HepG2 (cell line): Measurements from ENCODE around the gene KRTAP5-10. TPM values are rescaled to one million over a fixed set of nuclear protein-coding genes. Genes with fewer than 3 reads are reported as not detected.
A peak's percentile ranks its signal among the peaks of the same experiment; 100 is the strongest.

Experiments
- ATF7 ChIP-seq, 2 experiments: fragments of 450-650 bp in 1 of 2; sonication (generic) in 1 of 2; formaldehyde crosslinking in 1 of 2; IDR thresholded peaks; 2 replicates each; pipeline versions ENCODE4 v1.4.0 to v1.6.1; 2016 to 2020; ENCODE audit warnings: antibody characterized with exemption in 1 of 2, mild to moderate bottlenecking in 1 of 2, missing genetic modification reagents in 1 of 2
- ATM ChIP-seq: fragments of 450-650 bp; IDR thresholded peaks from 2 replicates; pipeline ENCODE4 v1.7.1; 2017; ENCODE audit warnings: mild to moderate bottlenecking, borderline replicate concordance
- CREB1 ChIP-seq, 2 experiments: fragments of 450-650 bp in 1 of 2; IDR thresholded peaks; 2 replicates each; pipeline ENCODE4 v1.6.1; 2016 to 2017; ENCODE audit warnings: control low read depth in 1 of 2, mild to moderate bottlenecking in 1 of 2, missing compliant biosample characterization in 1 of 2, missing genetic modification characterization in 1 of 2
- CREBL2 ChIP-seq: sonication (generic); formaldehyde crosslinking; IDR thresholded peaks from 2 replicates; pipeline ENCODE4 v1.8.1; 2023; ENCODE audit warnings: missing genetic modification reagents, mild to moderate bottlenecking, borderline replicate concordance
- DMAP1 ChIP-seq: IDR thresholded peaks from 2 replicates; pipeline ENCODE4 v1.6.1; 2016
- FOXA3 ChIP-seq: IDR thresholded peaks from 2 replicates; pipeline ENCODE4 v1.6.1; 2016; ENCODE audit warnings: missing genetic modification reagents, missing compliant biosample characterization
- GFI1 ChIP-seq: sonication (generic); formaldehyde crosslinking; IDR thresholded peaks from 2 replicates; pipeline ENCODE4 v1.5.0; 2020; ENCODE audit warnings: missing genetic modification reagents, mild to moderate bottlenecking, borderline replicate concordance
- GTF3A ChIP-seq: sonication (generic); formaldehyde crosslinking; conservative IDR thresholded peaks from 2 replicates; pipeline ENCODE4 v1.4.0; 2020; ENCODE audit warnings: mild to moderate bottlenecking, missing genetic modification reagents
- KDM6A ChIP-seq: IDR thresholded peaks from 2 replicates; pipeline ENCODE4 v1.6.1; 2016; ENCODE audit warnings: low read depth
- MAFF ChIP-seq: IDR thresholded peaks from 2 replicates; pipeline ENCODE4 v1.6.1; 2011; ENCODE audit warnings: low read depth, low read length, improper control_type of control experiment
- MIER2 ChIP-seq: IDR thresholded peaks from 2 replicates; pipeline ENCODE4 v1.6.1; 2016; ENCODE audit warnings: missing biosample characterization, missing genetic modification reagents
- PAX8 ChIP-seq: sonication (generic); formaldehyde crosslinking; IDR thresholded peaks from 2 replicates; pipeline ENCODE4 v1.8.0; 2022; ENCODE audit warnings: mild to moderate bottlenecking, missing genetic modification reagents, borderline replicate concordance
- RNF219 ChIP-seq: sonication (generic); formaldehyde crosslinking; IDR thresholded peaks from 2 replicates; pipeline ENCODE4 v1.5.0; 2020; ENCODE audit warnings: mild to moderate bottlenecking, missing genetic modification reagents
- RORA ChIP-seq: sonication (generic); formaldehyde crosslinking; IDR thresholded peaks from 2 replicates; pipeline ENCODE4 v1.5.0; 2020; ENCODE audit warnings: mild to moderate bottlenecking, missing genetic modification reagents, moderate library complexity
- SALL1 ChIP-seq: sonication (generic); formaldehyde crosslinking; IDR thresholded peaks from 2 replicates; pipeline ENCODE4 v1.8.0; 2022; ENCODE audit warnings: mild to moderate bottlenecking, missing genetic modification reagents
- SOX5 ChIP-seq: IDR thresholded peaks from 2 replicates; pipeline ENCODE4 v1.6.1; 2016; ENCODE audit warnings: borderline replicate concordance
- TEAD3 ChIP-seq: optimal IDR thresholded peaks from 2 replicates; pipeline ENCODE3; 2016; ENCODE audit warnings: borderline replicate concordance
- ZNF33A ChIP-seq: sonication (generic); formaldehyde crosslinking; IDR thresholded peaks from 2 replicates; pipeline ENCODE4 v1.5.1; 2020; ENCODE audit warnings: missing genetic modification reagents, mild to moderate bottlenecking, moderate library complexity, borderline replicate concordance
- ZNF567 ChIP-seq: sonication (generic); formaldehyde crosslinking; IDR thresholded peaks from 2 replicates; pipeline ENCODE4 v1.8.1; 2023; ENCODE audit warnings: mild to moderate bottlenecking, missing genetic modification reagents, borderline replicate concordance
- ZNF672 ChIP-seq: sonication (generic); formaldehyde crosslinking; IDR thresholded peaks from 2 replicates; pipeline ENCODE4 v1.8.1; 2022; ENCODE audit warnings: missing genetic modification reagents
- ZNF687 ChIP-seq: sonication (generic); formaldehyde crosslinking; IDR thresholded peaks from 2 replicates; pipeline ENCODE4 v1.5.1; 2020; ENCODE audit warnings: mild to moderate bottlenecking, missing genetic modification reagents, moderate library complexity
- ZNF784 ChIP-seq: sonication (generic); formaldehyde crosslinking; IDR thresholded peaks from 2 replicates; pipeline ENCODE4 v1.5.1; 2020; ENCODE audit warnings: missing genetic modification reagents, mild to moderate bottlenecking, borderline replicate concordance
- ZNF850 ChIP-seq: sonication (generic); formaldehyde crosslinking; conservative IDR thresholded peaks from 2 replicates; pipeline ENCODE4 v1.9.0; 2021; ENCODE audit warnings: mild to moderate bottlenecking, missing genetic modification reagents
- polyA plus RNA-seq, 8 experiments: library from polyadenylated mRNA; depleted of rRNA in 3 of 8; stranded (reverse) in 7 of 8; unstranded in 1 of 8; fragments of >200 nt; fragmentation: Illumina TruSeq in 4 of 8; extraction: Trizol in 4 of 8; gene quantifications; 2 replicates each; pipeline versions ENCODE4 v1.2.1 to v1.2.3, GENCODE V29; 2011 to 2016; ENCODE audit warnings: low read depth in 4 of 8, missing spikeins in 1 of 8, mixed read lengths in 1 of 8; ENCODE audit not compliant: insufficient read depth in 1 of 8
- total RNA-seq, 5 experiments: library from RNA; depleted of rRNA; stranded (reverse); fragments of >200 nt; fragmentation: Illumina TruSeq; extraction: Trizol; gene quantifications; 2 replicates each; pipeline ENCODE4 v1.2.3, GENCODE V29; 2016; ENCODE audit warnings: low read depth in 1 of 5

KRTAP5-10 gene
- total and polyA plus RNA-seq, 2 of the 13 experiments (the other 11 are each of a cell fraction or from before 2014, with no cell fraction given), result not detected

- TF ChIP-seq MIER2 (CRISPR knock-in tag) (no peak), SOX5 (CRISPR knock-in tag) (peak; percentile 56; the same call in 1 of the 2 replicates), MAFF (no peak), FOXA3 (CRISPR knock-in tag) (peak; percentile 73; the same call in 1 of the 2 replicates), ATM (no peak), RNF219 (CRISPR knock-in tag) (no peak), ZNF850 (CRISPR knock-in tag) (no peak), ZNF672 (CRISPR knock-in tag) (no peak), ZNF33A (CRISPR knock-in tag) (no peak), DMAP1 (CRISPR knock-in tag) (no peak), CREB1 (IDR thresholded peaks at IDR 0.05) (no peak), CREB1 (CRISPR knock-in tag; IDR thresholded peaks at IDR 0.05) (peak; percentile 45; the same call in 1 of the 2 replicates), KDM6A (CRISPR knock-in tag) (peak; percentile 63; the same call in 1 of the 2 replicates), ZNF567 (CRISPR knock-in tag) (no peak), RORA (no peak), GTF3A (CRISPR knock-in tag) (no peak), ZNF687 (CRISPR knock-in tag) (peak; percentile 18; the same call in 1 of the 2 replicates), CREBL2 (CRISPR knock-in tag) (no peak), ATF7 (IDR thresholded peaks at IDR 0.05) (no peak), ATF7 (CRISPR knock-in tag; IDR thresholded peaks at IDR 0.05) (no peak), PAX8 (no peak), TEAD3 (CRISPR knock-in tag) (peak; percentile 55), ZNF784 (CRISPR knock-in tag) (no peak), GFI1 (CRISPR knock-in tag) (peak; percentile 70; the same call in 1 of the 2 replicates), SALL1 (CRISPR knock-in tag) (no peak)
Observed at GRCh38 chr11:71525938-71526495, 39.3 kb upstream of the KRTAP5-10 start (continued).
